ENCODE data around the gene KIAA0753.

DNA sequence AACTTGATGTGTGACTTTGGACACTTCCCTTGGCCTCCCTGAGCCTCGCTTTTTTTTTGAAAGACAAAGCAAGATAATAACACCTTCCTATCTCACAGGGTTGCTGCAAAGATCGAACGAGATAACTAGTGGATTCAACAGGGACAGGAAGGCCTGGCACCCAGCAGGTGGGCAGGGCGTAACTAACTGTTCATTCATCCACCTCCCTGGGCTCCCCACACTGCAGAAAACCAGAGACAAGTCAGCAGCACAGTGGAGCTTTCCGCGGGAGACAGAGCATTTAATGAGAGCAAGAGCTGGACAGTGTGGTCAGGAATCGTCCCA, 43.9 kb upstream of the KIAA0753 start:
- TF ChIP-seq, protein P1, sequence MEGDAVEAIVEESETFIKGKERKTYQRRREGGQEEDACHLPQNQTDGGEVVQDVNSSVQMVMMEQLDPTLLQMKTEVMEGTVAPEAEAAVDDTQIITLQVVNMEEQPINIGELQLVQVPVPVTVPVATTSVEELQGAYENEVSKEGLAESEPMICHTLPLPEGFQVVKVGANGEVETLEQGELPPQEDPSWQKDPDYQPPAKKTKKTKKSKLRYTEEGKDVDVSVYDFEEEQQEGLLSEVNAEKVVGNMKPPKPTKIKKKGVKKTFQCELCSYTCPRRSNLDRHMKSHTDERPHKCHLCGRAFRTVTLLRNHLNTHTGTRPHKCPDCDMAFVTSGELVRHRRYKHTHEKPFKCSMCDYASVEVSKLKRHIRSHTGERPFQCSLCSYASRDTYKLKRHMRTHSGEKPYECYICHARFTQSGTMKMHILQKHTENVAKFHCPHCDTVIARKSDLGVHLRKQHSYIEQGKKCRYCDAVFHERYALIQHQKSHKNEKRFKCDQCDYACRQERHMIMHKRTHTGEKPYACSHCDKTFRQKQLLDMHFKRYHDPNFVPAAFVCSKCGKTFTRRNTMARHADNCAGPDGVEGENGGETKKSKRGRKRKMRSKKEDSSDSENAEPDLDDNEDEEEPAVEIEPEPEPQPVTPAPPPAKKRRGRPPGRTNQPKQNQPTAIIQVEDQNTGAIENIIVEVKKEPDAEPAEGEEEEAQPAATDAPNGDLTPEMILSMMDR (IDR thresholded peaks at IDR 0.05), result no peak
- no peak for TF ChIP-seq POLR2AphosphoS5 (IDR thresholded peaks at IDR 0.05)
